C4-2B (cell line): Measurements from ENCODE around the gene POLE.

ENCODE experiments used
- CTCF ChIP-seq: fragments of 450-650 bp; conservative IDR thresholded peaks from 2 replicates; pipeline ENCODE4 v1.5.1; 2017; ENCODE audit warnings: mild to moderate bottlenecking
- ZFX ChIP-seq: fragments of 450-650 bp; IDR thresholded peaks from 2 replicates; pipeline ENCODE4 v1.6.1; 2017

- TF ChIP-seq ZFX = no peak
- no peak for TF ChIP-seq CTCF
Measured at GRCh38 chr12:132577191-132577920, 109.8 kb downstream of the POLE start.
